MM.1S (cell line): Measurements from ENCODE around the gene PPEF1.

Source experiments
- DNase-seq: peaks from one replicate; pipeline ENCODE4 v3.0.0-alpha.2; 2015
- H2AFZ ChIP-seq: fragments of 300-600 bp; sonication (generic); 2 replicates; pipeline ENCODE4 v1.6.0; 2016; ENCODE audit warnings: antibody characterized with exemption, low read length
- H3F3A ChIP-seq: fragments of 300-600 bp; sonication (generic); 2 replicates; pipeline ENCODE4 v1.6.1; 2016; ENCODE audit warnings: mild to moderate bottlenecking, antibody characterized with exemption, low read length, moderate library complexity, mixed read lengths; ENCODE audit not compliant: insufficient read depth
- H3K27ac ChIP-seq: fragments of 300-600 bp; sonication (generic); 2 replicates; pipeline ENCODE4 v1.5.1; 2016; ENCODE audit warnings: mild to moderate bottlenecking, low read length
- H3K27me3 ChIP-seq: fragments of 300-600 bp; sonication (generic); replicated peaks from 2 replicates; pipeline ENCODE4 v1.6.0; 2016; ENCODE audit warnings: low read length; ENCODE audit not compliant: insufficient read depth
- H3K36me3 ChIP-seq: fragments of 300-600 bp; sonication (generic); replicated peaks from 2 replicates; pipeline ENCODE4 v1.6.1; 2016; ENCODE audit warnings: mild to moderate bottlenecking, low read length, mixed read lengths; ENCODE audit not compliant: insufficient read depth
- H3K4me1 ChIP-seq: fragments of 300-600 bp; sonication (generic); 2 replicates; pipeline ENCODE4 v1.6.1; 2016; ENCODE audit warnings: low read length, mixed read lengths
- H3K4me2 ChIP-seq: fragments of 300-600 bp; sonication (generic); 2 replicates; pipeline ENCODE4 v1.6.0; 2016; ENCODE audit warnings: low read depth, low read length
- H3K4me3 ChIP-seq: fragments of 300-600 bp; sonication (generic); 2 replicates; pipeline ENCODE4 v1.5.1; 2016; ENCODE audit warnings: low read length, mixed read lengths
- H3K79me2 ChIP-seq: fragments of 300-600 bp; sonication (generic); 2 replicates; pipeline ENCODE4 v1.6.1; 2016; ENCODE audit warnings: mixed run types, low read length, mixed read lengths
- H3K9ac ChIP-seq: fragments of 300-600 bp; sonication (generic); 2 replicates; pipeline ENCODE4 v1.6.1; 2016; ENCODE audit warnings: low read length, mixed read lengths
- H3K9me2 ChIP-seq: fragments of 300-600 bp; sonication (generic); replicated peaks from 2 replicates; pipeline ENCODE4 v1.6.1; 2016; ENCODE audit warnings: mild to moderate bottlenecking, low read length, mixed read lengths; ENCODE audit not compliant: insufficient read depth
- H3K9me3 ChIP-seq: fragments of 300-600 bp; sonication (generic); replicated peaks from 2 replicates; pipeline ENCODE4 v1.6.1; 2016; ENCODE audit warnings: mild to moderate bottlenecking, low read length, mixed read lengths; ENCODE audit not compliant: insufficient read depth
- H4K20me1 ChIP-seq: fragments of 300-600 bp; sonication (generic); 2 replicates; pipeline ENCODE4 v1.6.1; 2016; ENCODE audit warnings: mild to moderate bottlenecking, low read length, moderate library complexity, mixed read lengths; ENCODE audit not compliant: insufficient read depth
- CTCF ChIP-seq: fragments of 300-600 bp; sonication (generic); IDR thresholded peaks from 2 replicates; pipeline ENCODE4 v1.5.1; 2016; ENCODE audit warnings: antibody characterized with exemption, low read length, mixed read lengths
- EZH2 ChIP-seq: fragments of 300-600 bp; sonication (generic); optimal IDR thresholded peaks from 2 replicates; pipeline ENCODE3; 2017; ENCODE audit warnings: low read depth, mild to moderate bottlenecking, antibody characterized with exemption, low read length, mixed read lengths
- EZH2phosphoT487 ChIP-seq: fragments of 300-600 bp; sonication (generic); IDR thresholded peaks from 2 replicates; pipeline ENCODE4 v1.6.1; 2018; ENCODE audit warnings: antibody characterized with exemption, low read length

The PPEF1 gene

GRCh38 chrX:18692541-18692940, 14.9 kb upstream of the PPEF1 start:
- Histone ChIP-seq H3F3A (no peaks in the 10 kb centered on the region), H3K27me3 (no peaks in the 10 kb centered on the region), H3K9me3 (no peaks in the 10 kb centered on the region), H3K4me2 (no peak overlapping the region), H2AFZ (no peak overlapping the region), H3K79me2 (no peaks in the 10 kb centered on the region), H4K20me1 (no peaks in the 10 kb centered on the region), H3K27ac (no peak overlapping the region), H3K4me3 (no peak overlapping the region), H3K9me2 (no peaks in the 10 kb centered on the region), H3K36me3 (no peaks in the 10 kb centered on the region), H3K9ac (no peak overlapping the region), H3K4me1 (no peaks in the 10 kb centered on the region)
- TF ChIP-seq EZH2, result no peak
- TF ChIP-seq CTCF, result no peak
- TF ChIP-seq EZH2phosphoT487, result no peak
- no peak for DNase-seq

DNA sequence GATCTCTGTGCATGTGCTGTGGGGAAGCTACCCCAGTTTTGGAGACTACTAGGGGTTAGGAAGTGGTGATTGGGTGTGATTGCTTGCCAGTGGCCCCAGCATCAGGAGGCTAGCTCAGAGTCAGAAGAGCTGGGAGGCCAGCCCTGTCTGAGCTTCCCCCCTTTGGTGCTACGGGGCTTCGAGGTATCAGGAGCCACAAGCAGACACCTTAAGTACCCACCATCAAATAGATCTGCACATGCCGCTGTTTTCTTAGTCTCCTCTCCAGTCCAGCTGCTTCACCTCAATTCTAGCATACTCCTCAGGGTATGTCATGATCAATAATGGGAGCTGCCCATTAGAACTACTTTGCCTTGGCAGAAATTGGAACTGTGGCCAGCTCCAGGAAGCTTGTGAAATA, 10.8 kb upstream of the PPEF1 start:
- H3K4me3 ChIP-seq, result no peak overlapping the region
- no peaks in the 10 kb centered on the region for H3K27me3 ChIP-seq
- H3K4me2 ChIP-seq, result no peak overlapping the region
- H2AFZ ChIP-seq, result no peak overlapping the region
- no peak overlapping the region for H3K9ac ChIP-seq
- no peaks in the 10 kb centered on the region for H4K20me1 ChIP-seq
- H3K9me3 ChIP-seq, result no peaks in the 10 kb centered on the region
- DNase-seq, result no peak
- H3K9me2 ChIP-seq, result no peaks in the 10 kb centered on the region
- H3K4me1 ChIP-seq, result no peaks in the 10 kb centered on the region
- no peak for TF ChIP-seq CTCF
- no peak for TF ChIP-seq EZH2phosphoT487
- no peak for TF ChIP-seq EZH2
- no peaks in the 10 kb centered on the region for H3K79me2 ChIP-seq
- H3K27ac ChIP-seq, result no peak overlapping the region
- H3F3A ChIP-seq, result no peaks in the 10 kb centered on the region
- H3K36me3 ChIP-seq, result no peaks in the 10 kb centered on the region

DNA sequence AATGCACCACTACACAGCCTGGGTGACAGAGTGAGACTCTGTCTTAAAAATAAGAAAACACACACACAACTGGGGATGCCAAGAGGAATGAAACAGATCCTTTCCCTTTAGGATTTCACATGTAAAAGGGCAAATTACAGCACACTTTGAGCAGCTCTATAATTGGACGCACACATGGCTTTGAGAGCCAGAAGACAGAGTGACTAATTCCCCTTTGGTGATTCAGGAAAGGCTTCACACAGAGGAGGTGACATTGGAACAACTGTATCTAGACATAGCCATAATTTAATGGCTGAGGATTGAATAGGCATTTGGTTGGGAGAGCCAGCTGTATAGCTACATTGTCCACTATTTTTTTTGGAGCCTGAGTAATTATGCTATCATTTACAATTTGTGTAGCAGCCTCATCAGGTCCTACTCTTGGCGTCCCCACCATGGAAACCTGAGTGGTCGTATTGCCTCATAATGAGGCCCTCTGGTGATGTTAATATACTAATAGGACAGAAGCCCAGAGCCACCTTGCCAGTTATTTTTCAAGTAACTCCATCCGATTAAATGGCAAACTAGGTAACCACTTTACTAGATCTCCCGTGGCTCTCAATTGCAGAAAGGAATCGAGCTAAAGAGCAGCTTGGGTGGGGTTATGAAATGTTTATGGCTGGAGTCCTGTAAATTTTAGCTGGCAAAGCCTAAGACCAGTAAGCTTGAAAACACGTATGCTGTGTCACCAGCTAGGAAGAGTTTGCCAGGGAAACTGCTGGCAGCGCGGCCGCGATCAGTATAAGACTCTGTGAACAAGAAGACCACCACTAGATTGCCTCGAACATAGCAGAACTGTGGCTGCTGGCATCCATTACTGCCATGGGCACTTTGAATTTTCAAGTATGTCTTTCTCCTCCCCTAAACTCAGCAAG, 8.5 kb upstream of the PPEF1 start:
- H2AFZ ChIP-seq, result no peak overlapping the region
- no peaks in the 10 kb centered on the region for H3K36me3 ChIP-seq
- no peak overlapping the region for H3K27ac ChIP-seq
- H3K9ac ChIP-seq, result no peak overlapping the region
- H3K4me2 ChIP-seq, result no peak overlapping the region
- no peaks in the 10 kb centered on the region for H3K9me2 ChIP-seq
- no peaks in the 10 kb centered on the region for H3K4me1 ChIP-seq
- H3K79me2 ChIP-seq, result no peaks in the 10 kb centered on the region
- TF ChIP-seq CTCF, result no peak
- no peak for TF ChIP-seq EZH2phosphoT487
- no peak for TF ChIP-seq EZH2
- no peaks in the 10 kb centered on the region for H3F3A ChIP-seq
- no peaks in the 10 kb centered on the region for H4K20me1 ChIP-seq
- H3K4me3 ChIP-seq, result no peak overlapping the region
- no peak for DNase-seq
- no peaks in the 10 kb centered on the region for H3K27me3 ChIP-seq
- H3K9me3 ChIP-seq, result no peaks in the 10 kb centered on the region
